Testis (tissue), 3 donors: ENCODE data around the gene SYNPR. TPM values are rescaled to one million over a fixed set of nuclear protein-coding genes. Genes with fewer than 3 reads are reported as not detected.

Experiments used
- DNase-seq: peaks from one replicate; pipeline ENCODE4 v3.0.0-alpha.2; 2019
- H3K27ac ChIP-seq, 2 donors: fragments of 200-600 bp; sonication (generic); one replicate each; pipeline ENCODE4 v1.5.1; 2019
- H3K27me3 ChIP-seq: fragments of 200-600 bp; sonication (generic); one replicate; pipeline ENCODE4 v1.5.1; 2019
- H3K36me3 ChIP-seq: fragments of 200-600 bp; sonication (generic); one replicate; pipeline ENCODE4 v1.5.1; 2017; ENCODE audit warnings: low read depth; ENCODE audit errors: missing control alignments
- H3K4me1 ChIP-seq: fragments of 200-600 bp; sonication (generic); one replicate; pipeline ENCODE4 v1.5.1; 2019
- H3K4me3 ChIP-seq, 2 donors: fragments of 200-600 bp; sonication (generic); one replicate each; pipeline ENCODE4 v1.5.1; 2017 to 2019
- H3K9me3 ChIP-seq: fragments of 200-600 bp; sonication (generic); one replicate; pipeline ENCODE4 v1.5.1; 2017
- POLR2A ChIP-seq: fragments of 450-650 bp; IDR thresholded peaks from one replicate; pipeline ENCODE4 v1.6.1; 2017; ENCODE audit warnings: antibody characterized with exemption, mild to moderate bottlenecking, moderate library complexity
- WGBS, 2 donors: methylation state at CpG; one replicate each; pipeline ENCODE4 v1.1.5; 2018; 5-methylcytosine and 5-hydroxymethylcytosine counted together
- intact Hi-C: fragments of 100-400 bp; cut with DNase I; formaldehyde crosslinking; loops from one replicate; pipeline ENCODE4 v1.15.1; 2023; ENCODE audit warnings: low total_unique reads
- polyA plus RNA-seq: library from polyadenylated mRNA; stranded (reverse); fragments of 350-450 nt; fragmentation: Illumina TruSeq; extraction: RNeasy Lipid Tissue Mini Kit (QIAGEN cat#74804); gene quantifications from one replicate; pipeline ENCODE4 v1.2.3, GENCODE V29; 2014; ENCODE audit warnings: low read depth, low replicate concordance; ENCODE audit not compliant: insufficient read depth
- total RNA-seq, 2 donors: library from RNA; depleted of rRNA; stranded (reverse); fragments of >200 nt; gene quantifications; one replicate each; pipeline ENCODE4 v1.2.3, GENCODE V29; 2016
- TF ChIP-seq, protein P1 (sequence below), 3 experiments: fragments of 450-650 bp in 2 of 3; fragments of 200-600 bp in 1 of 3; sonication (generic) in 1 of 3; IDR thresholded peaks; one replicate each; pipeline ENCODE4 v1.5.1; 2016 to 2019; ENCODE audit warnings: antibody characterized with exemption in 3 of 3, mild to moderate bottlenecking in 2 of 3, moderate library complexity in 1 of 3

SYNPR gene
- total and polyA plus RNA-seq, 3 donors from 2014 or later, result not detected

DNA sequence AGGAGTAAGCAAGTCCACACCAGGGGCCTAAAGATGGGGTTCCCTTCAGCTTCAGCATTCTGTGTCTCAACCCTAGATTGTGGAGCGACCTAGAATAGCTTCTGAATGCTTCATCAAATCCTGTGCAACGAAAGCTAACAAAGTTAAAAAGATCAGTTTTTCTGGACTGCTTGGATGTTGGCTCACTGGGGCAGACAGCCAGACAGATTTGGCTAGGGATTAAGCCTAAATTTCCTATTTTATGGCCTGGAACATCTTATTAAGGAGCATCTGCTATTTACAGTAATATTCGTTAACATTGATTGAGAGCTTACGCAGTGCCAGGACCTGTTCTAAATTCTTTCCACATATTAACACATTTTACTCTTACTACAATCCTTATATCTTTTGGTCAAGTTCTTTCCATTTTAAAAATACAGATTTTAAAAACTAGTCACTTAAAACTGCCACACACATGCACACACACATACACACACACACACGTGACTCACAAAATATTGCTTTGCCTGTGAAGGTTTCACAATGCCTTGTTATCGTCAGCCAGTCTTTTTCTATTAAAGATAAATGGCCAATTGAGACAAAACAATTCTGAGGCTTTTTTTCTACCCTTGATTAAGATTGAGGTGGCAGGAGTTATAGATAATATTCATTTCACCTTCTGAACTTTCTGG, 201.0 kb downstream of the SYNPR start:
- intact Hi-C loops, result no loop called here
- no peak for DNase-seq
- Histone ChIP-seq H3K9me3 (no peaks in the 10 kb centered on the region), H3K4me1 (no peaks in the 10 kb centered on the region), H3K36me3 (no peaks in the 10 kb centered on the region), H3K27ac (no peak overlapping the region), H3K4me3 (no peak overlapping the region), H3K27me3 (no peaks in the 10 kb centered on the region)
- no peak for TF ChIP-seq POLR2A
- TF ChIP-seq, protein P1, sequence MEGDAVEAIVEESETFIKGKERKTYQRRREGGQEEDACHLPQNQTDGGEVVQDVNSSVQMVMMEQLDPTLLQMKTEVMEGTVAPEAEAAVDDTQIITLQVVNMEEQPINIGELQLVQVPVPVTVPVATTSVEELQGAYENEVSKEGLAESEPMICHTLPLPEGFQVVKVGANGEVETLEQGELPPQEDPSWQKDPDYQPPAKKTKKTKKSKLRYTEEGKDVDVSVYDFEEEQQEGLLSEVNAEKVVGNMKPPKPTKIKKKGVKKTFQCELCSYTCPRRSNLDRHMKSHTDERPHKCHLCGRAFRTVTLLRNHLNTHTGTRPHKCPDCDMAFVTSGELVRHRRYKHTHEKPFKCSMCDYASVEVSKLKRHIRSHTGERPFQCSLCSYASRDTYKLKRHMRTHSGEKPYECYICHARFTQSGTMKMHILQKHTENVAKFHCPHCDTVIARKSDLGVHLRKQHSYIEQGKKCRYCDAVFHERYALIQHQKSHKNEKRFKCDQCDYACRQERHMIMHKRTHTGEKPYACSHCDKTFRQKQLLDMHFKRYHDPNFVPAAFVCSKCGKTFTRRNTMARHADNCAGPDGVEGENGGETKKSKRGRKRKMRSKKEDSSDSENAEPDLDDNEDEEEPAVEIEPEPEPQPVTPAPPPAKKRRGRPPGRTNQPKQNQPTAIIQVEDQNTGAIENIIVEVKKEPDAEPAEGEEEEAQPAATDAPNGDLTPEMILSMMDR (IDR thresholded peaks at IDR 0.05), result no peak
- 51 to 56% methylated on average over 6 of the region's 6 CpGs for WGBS, 2 donors

DNA sequence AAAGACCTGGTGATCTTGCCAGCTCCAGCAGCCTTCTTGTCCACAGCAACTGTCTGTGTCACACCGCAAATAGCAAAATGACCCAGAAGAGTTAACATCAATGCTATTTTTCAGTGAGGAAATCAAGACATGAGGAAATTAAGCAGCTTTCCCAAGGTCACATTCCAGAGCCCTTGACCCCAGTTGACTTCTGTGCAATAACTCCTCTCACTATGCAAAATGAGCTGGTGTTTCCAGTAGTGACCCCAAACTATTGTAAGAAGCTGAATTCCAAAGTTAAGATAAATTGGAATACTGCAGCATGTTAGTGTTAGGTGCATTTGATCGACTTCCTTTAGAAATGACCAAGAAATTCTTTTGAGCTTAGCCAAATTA, 201.5 kb downstream of the SYNPR start:
- TF ChIP-seq, protein P1 (IDR thresholded peaks at IDR 0.05), result no peak
- TF ChIP-seq POLR2A, result no peak
- no peaks in the 10 kb centered on the region for H3K27me3 ChIP-seq
- WGBS, 2 donors, result 39% methylated on average over 2 of the region's 2 CpGs
- H3K27ac ChIP-seq, result no peak overlapping the region
- H3K4me1 ChIP-seq, result no peaks in the 10 kb centered on the region
- H3K36me3 ChIP-seq, result no peaks in the 10 kb centered on the region
- no peaks in the 10 kb centered on the region for H3K9me3 ChIP-seq
- no peak overlapping the region for H3K4me3 ChIP-seq
- DNase-seq, result no peak
- intact Hi-C loops, result no loop called here

DNA sequence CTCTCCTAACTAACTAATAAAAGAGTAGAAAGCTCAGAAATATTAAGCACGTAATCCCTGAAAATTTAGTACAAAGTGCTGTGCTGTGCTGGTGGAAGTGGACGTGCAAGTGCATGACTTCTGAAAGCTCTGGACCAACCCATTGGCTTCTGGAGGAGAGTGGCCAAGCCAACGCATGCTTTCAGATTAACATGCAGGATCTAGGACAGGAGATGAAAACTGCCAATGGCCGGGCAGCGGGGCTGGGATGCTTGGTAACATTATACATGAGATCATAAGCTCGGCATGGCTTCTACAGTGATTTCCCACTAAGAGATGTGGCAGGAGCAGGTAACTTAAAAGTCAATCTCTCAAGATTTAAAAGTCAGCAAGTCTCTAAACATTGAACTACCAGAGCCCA, 203.5 kb downstream of the SYNPR start:
- WGBS, 2 donors, result 79 to 89% methylated on average over 6 of the region's 6 CpGs
- no peak for TF ChIP-seq POLR2A
- TF ChIP-seq, protein P1 (IDR thresholded peaks at IDR 0.05), result no peak
- H3K4me3 ChIP-seq, result no peak overlapping the region

DNA sequence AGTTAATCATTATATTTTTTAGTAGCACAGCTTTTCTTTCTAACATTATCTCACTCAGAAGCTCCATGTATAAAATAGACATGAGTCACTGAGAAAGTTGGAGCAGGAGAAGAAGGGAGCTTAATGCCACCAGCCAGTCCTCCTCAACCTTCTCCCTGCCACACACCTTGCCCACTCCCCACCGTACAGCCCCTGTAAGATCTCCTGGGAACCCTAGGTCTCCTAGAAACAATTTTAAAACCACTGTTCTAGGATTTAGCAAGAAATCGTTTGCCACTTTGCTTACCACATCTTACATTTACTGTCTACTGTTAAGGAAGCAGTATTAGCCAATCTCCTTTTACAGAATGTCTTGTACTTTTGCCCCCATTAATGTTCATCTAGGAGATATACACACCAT, 204.2 kb downstream of the SYNPR start:
- Histone ChIP-seq H3K4me1 (no peaks in the 10 kb centered on the region), H3K9me3 (no peaks in the 10 kb centered on the region), H3K27me3 (no peaks in the 10 kb centered on the region), H3K4me3 (no peak overlapping the region), H3K27ac (no peak overlapping the region), H3K36me3 (no peaks in the 10 kb centered on the region)
- WGBS, 2 donors, result 77 to 81% methylated on average over 2 of the region's 2 CpGs
- intact Hi-C loops, result no loop called here
- no peak for DNase-seq
- TF ChIP-seq, protein P1 (IDR thresholded peaks at IDR 0.05), result no peak
- no peak for TF ChIP-seq POLR2A

More for the DNA sequence above, 203.5 kb downstream of the SYNPR start:
- no peak for DNase-seq
- intact Hi-C loops, result no loop called here
- H3K27me3 ChIP-seq, result no peaks in the 10 kb centered on the region
- no peak overlapping the region for H3K27ac ChIP-seq
- no peaks in the 10 kb centered on the region for H3K9me3 ChIP-seq
- no peaks in the 10 kb centered on the region for H3K36me3 ChIP-seq
- H3K4me1 ChIP-seq, result no peaks in the 10 kb centered on the region

DNA sequence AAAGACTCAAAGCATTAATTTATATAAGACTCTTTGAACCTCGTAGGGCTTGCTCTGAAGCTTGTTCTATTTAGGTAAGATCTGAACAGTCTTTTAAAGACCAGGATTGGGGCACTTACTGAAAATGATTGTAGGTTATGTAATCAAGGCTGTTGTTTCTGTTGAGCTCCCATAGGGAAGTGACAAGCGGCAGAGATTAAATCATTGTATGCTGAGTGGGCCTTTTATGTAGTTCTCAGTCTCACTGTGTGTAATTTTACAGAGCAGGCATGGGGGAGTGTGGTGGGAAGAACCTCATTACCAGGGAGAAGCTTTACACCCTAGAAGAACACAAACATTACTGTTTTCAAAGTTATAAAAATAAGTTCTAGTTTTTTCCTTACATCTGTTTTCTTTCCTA, 214.4 kb downstream of the SYNPR start:
- no peaks in the 10 kb centered on the region for H3K4me1 ChIP-seq
- H3K9me3 ChIP-seq, result no peaks in the 10 kb centered on the region
- no peak overlapping the region for H3K4me3 ChIP-seq
- H3K27ac ChIP-seq, result no peak overlapping the region
- 55 to 65% methylated on average over 2 of the region's 2 CpGs for WGBS, 2 donors
- no peaks in the 10 kb centered on the region for H3K36me3 ChIP-seq
- DNase-seq, result no peak
- no peak for TF ChIP-seq POLR2A
- intact Hi-C loops, result no loop called here
- H3K27me3 ChIP-seq, result no peaks in the 10 kb centered on the region
